ENCODE data around the gene CD4. TPM values are rescaled to one million over a fixed set of nuclear protein-coding genes. Genes with fewer than 3 reads are reported as not detected.

The CD4 gene
- total and polyA plus RNA-seq, 8 donors: 2.0 to 25.9 (median 7.3) TPM; not detected in 2

DNA sequence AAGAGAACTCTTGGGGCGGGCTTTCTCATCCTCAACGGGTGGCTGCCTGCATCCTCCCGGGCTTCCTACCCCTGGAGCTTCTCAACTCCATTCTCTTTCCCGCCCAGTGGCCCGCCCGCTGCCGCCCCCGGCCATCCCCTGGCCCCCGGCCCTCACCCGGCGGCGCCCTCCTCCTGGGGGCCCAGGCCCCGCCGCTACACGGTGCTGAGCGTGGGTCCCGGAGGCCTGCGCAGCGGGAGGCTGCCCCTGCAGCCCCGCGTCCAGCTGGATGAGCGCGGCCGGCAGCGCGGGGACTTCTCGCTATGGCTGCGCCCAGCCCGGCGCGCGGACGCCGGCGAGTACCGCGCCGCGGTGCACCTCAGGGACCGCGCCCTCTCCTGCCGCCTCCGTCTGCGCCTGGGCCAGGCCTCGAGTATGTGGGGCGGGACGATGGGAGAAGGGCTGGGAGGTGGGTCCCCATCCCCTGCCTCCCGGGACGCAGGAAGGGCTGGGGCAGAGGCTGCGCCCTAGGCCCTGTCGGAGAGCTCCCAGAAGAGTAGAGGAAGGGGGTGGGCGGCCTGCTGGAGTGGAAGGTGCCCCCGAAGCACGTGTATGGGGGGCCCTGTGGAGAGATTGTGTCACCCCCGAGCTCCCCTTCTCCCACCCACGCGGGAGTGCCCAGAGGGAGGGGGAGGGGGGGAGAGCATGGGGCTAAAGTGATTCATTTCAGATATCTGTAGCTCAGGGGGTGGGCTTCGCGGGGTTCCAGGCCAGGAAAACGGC lies 15.6 kb upstream of the CD4 start:
- Histone ChIP-seq H3K4me1 (peaks cover 39 to 92% (median 81%) of the 10 kb centered on the region in 4 donors), H3K27ac (peak overlapping the region; percentile 15 to 66 (median 54)), H3K36me3 (peaks cover 12 to 23% (median 19%) of the 10 kb centered on the region in 4 donors), H3K9me3 (no peaks in the 10 kb centered on the region), H3K27me3 (peaks cover 0 to 38% (median 13%) of the 10 kb centered on the region in 3 donors), H3K4me3 (peak overlapping the region; percentile 39 to 48 (median 40))
- 16 to 30% (median 21%) methylated on average over 21 to 58 of the region's 60 CpGs for WGBS, 5 donors
- no peak for TF ChIP-seq POLR2AphosphoS5 (IDR thresholded peaks at IDR 0.05)
- TF ChIP-seq EP300 (IDR thresholded peaks at IDR 0.05): no peak
- no peak for TF ChIP-seq POLR2A (IDR thresholded peaks at IDR 0.05)
- TF ChIP-seq, protein P1, sequence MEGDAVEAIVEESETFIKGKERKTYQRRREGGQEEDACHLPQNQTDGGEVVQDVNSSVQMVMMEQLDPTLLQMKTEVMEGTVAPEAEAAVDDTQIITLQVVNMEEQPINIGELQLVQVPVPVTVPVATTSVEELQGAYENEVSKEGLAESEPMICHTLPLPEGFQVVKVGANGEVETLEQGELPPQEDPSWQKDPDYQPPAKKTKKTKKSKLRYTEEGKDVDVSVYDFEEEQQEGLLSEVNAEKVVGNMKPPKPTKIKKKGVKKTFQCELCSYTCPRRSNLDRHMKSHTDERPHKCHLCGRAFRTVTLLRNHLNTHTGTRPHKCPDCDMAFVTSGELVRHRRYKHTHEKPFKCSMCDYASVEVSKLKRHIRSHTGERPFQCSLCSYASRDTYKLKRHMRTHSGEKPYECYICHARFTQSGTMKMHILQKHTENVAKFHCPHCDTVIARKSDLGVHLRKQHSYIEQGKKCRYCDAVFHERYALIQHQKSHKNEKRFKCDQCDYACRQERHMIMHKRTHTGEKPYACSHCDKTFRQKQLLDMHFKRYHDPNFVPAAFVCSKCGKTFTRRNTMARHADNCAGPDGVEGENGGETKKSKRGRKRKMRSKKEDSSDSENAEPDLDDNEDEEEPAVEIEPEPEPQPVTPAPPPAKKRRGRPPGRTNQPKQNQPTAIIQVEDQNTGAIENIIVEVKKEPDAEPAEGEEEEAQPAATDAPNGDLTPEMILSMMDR (IDR thresholded peaks at IDR 0.05): no peak
- intact Hi-C loops (cut with DNase I; ENCODE audit: low total_unique reads): no loop called here
- DNase-seq: peak in 1 of 2 donors; percentile 69

GRCh38 chr12:6774499-6775062 lies 14.7 kb upstream of the CD4 start:
- H3K27ac ChIP-seq: peak overlapping the region in 4 of 5 donors; percentile 28 to 66 (median 59)
- peak overlapping the region in 3 of 4 donors; percentile 39 to 48 (median 41) for H3K4me3 ChIP-seq
- no peak for DNase-seq
- peaks cover 31 to 92% (median 80%) of the 10 kb centered on the region in 4 donors for H3K4me1 ChIP-seq
- TF ChIP-seq POLR2AphosphoS5 (IDR thresholded peaks at IDR 0.05) (peak in 1 of 3 donors; percentile 18), EP300 (IDR thresholded peaks at IDR 0.05) (no peak)
- intact Hi-C loops (cut with DNase I; ENCODE audit: low total_unique reads): no loop called here
- H3K36me3 ChIP-seq: peaks cover 11 to 21% (median 18%) of the 10 kb centered on the region in 4 donors
- WGBS, 5 donors: 78 to 89% (median 81%) methylated on average over 15 of the region's 15 CpGs
- H3K9me3 ChIP-seq: no peaks in the 10 kb centered on the region
- H3K27me3 ChIP-seq: peaks cover 0 to 38% (median 13%) of the 10 kb centered on the region in 3 donors

GRCh38 chr12:6775185-6776174 lies 13.8 kb upstream of the CD4 start:
- H3K27me3 ChIP-seq: peaks cover 0 to 38% (median 13%) of the 10 kb centered on the region in 3 donors
- peaks cover 2 to 12% (median 9%) of the 10 kb centered on the region in 4 donors for H3K36me3 ChIP-seq
- no peaks in the 10 kb centered on the region for H3K9me3 ChIP-seq
- H3K27ac ChIP-seq: peak overlapping the region in 4 of 5 donors; percentile 10 to 66 (median 59)
- intact Hi-C loops (cut with DNase I; ENCODE audit: low total_unique reads): no loop called here
- H3K4me3 ChIP-seq: no peak overlapping the region
- peaks cover 30 to 83% (median 72%) of the 10 kb centered on the region in 4 donors for H3K4me1 ChIP-seq
- 30 to 53% (median 44%) methylated on average over 16 of the region's 16 CpGs for WGBS, 5 donors
- TF ChIP-seq POLR2A (IDR thresholded peaks at IDR 0.05): no peak
- peak in 2 of 3 donors; percentile 22 to 45 for TF ChIP-seq POLR2AphosphoS5 (IDR thresholded peaks at IDR 0.05)
- DNase-seq: no peak

GRCh38 chr12:6777386-6777785 lies 11.9 kb upstream of the CD4 start:
- peak overlapping the region in 1 of 5 donors; percentile 82 for H3K27ac ChIP-seq
- DNase-seq: no peak
- no peaks in the 10 kb centered on the region for H3K36me3 ChIP-seq
- peaks cover 24 to 64% (median 55%) of the 10 kb centered on the region in 4 donors for H3K4me1 ChIP-seq
- peaks cover 0 to 33% (median 13%) of the 10 kb centered on the region in 3 donors for H3K27me3 ChIP-seq
- WGBS, 5 donors: 87 to 97% (median 95%) methylated on average over 5 of the region's 5 CpGs
- H3K9me3 ChIP-seq: no peaks in the 10 kb centered on the region
- no peak overlapping the region for H3K4me3 ChIP-seq
- no peak for TF ChIP-seq POLR2A (IDR thresholded peaks at IDR 0.05)
- TF ChIP-seq EP300 (IDR thresholded peaks at IDR 0.05): no peak
- TF ChIP-seq POLR2AphosphoS5 (IDR thresholded peaks at IDR 0.05): no peak
- TF ChIP-seq, protein P1 (IDR thresholded peaks at IDR 0.05): no peak
- intact Hi-C loops (cut with DNase I; ENCODE audit: low total_unique reads): no loop called here

All from stomach (tissue), 9 donors.